ENCODE data around the gene RNPS1. TPM values are rescaled to one million over a fixed set of nuclear protein-coding genes. Genes with fewer than 3 reads are reported as not detected.

RNPS1 gene
- polyA plus RNA-seq, 1 of the 3 experiments (the other 2 are of a cell fraction) = 277 TPM

DNA sequence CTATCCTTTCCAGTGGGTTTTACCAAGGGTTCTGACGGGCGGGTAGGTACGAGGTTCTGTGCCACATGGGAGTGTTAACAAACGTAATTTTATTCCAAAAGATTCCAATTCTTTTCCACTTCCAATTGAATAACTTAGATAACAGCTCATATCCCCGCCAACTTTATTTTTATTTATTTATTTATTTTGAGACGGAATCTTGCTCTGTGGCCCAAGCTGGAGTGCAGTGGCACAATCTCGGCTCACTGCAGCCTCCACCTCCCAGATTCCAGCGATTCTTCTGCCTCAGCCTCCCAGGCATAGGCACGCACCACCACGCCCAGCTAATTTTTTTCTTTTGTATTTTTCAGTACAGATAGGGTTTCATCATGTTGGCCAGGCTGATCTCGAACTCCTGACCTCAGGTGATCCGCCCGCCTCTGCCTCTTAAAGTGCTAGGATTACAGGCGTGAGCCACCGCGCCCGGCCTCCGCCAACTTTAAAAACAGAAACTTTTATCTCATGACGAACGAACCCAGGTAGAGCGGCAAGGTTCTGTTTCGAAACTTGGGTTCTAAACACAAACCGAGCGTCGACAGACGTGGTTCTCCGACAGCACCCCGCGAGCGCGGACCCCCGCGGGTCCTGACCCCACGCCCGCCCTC is 17.2 kb downstream of the RNPS1 start (continued):
- TF ChIP-seq, protein P1, sequence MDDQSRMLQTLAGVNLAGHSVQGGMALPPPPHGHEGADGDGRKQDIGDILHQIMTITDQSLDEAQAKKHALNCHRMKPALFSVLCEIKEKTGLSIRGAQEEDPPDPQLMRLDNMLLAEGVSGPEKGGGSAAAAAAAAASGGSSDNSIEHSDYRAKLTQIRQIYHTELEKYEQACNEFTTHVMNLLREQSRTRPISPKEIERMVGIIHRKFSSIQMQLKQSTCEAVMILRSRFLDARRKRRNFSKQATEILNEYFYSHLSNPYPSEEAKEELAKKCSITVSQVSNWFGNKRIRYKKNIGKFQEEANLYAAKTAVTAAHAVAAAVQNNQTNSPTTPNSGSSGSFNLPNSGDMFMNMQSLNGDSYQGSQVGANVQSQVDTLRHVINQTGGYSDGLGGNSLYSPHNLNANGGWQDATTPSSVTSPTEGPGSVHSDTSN (IDR thresholded peaks at IDR 0.05) = no peak
- TF ChIP-seq ELF1 (IDR thresholded peaks at IDR 0.05) = no peak
- TF ChIP-seq RFX5 (IDR thresholded peaks at IDR 0.05; ENCODE audit: low read length) = no peak
- no peak for TF ChIP-seq TEAD4 (IDR thresholded peaks at IDR 0.05; ENCODE audit: borderline replicate concordance, insufficient read depth)
- TF ChIP-seq CTCF (IDR thresholded peaks at IDR 0.05) = no peak

GRCh38 chr16:2246301-2246885 is 21.5 kb downstream of the RNPS1 start:
- no peaks in the 10 kb centered on the region for H3K27me3 ChIP-seq (ENCODE audit: insufficient read depth)
- no peak overlapping the region for H3K27ac ChIP-seq (ENCODE audit: low read depth in 2 of 2, low read length in 1 of 2)
- H3K9ac ChIP-seq = no peak overlapping the region
- H3K9me3 ChIP-seq = no peaks in the 10 kb centered on the region
- H3F3A ChIP-seq (replicated peaks; ENCODE audit: insufficient read depth) = peaks cover under 1% of the 10 kb centered on the region
- peaks cover 19 to 31% of the 10 kb centered on the region in 2 experiments for H3K36me3 ChIP-seq (replicated peaks in 1 of 2; ENCODE audit: control insufficient read depth in 1 of 2, insufficient read depth in 2 of 2, low read length in 1 of 2)
- POLR2A ChIA-PET = interaction anchor here (0.6 to 1.5 kb wide), 3 partner anchors 8 to 245 kb away, joined by 3 read pairs; no protein-coding TSS in a partner anchor
- peaks cover 41% of the 10 kb centered on the region for H3K79me2 ChIP-seq (ENCODE audit: insufficient read depth)
- H3K9me2 ChIP-seq = no peaks in the 10 kb centered on the region
- H3K4me2 ChIP-seq = no peak overlapping the region
- H4K20me1 ChIP-seq (ENCODE audit: insufficient read depth) = no peaks in the 10 kb centered on the region
- no peak overlapping the region for H2AFZ ChIP-seq (ENCODE audit: low read depth)
- 99% methylated on average over 9 of the region's 18 CpGs for WGBS (ENCODE audit: low lambda C conversion rate)
- no peak for DNase-seq
- H3K4me1 ChIP-seq (ENCODE audit: control insufficient read depth in 1 of 2, insufficient read depth in 2 of 2, low read depth in 1 of 2, low read length in 1 of 2) = peaks cover 0 to 7% of the 10 kb centered on the region in 2 experiments; a peak in 1 of 4 replicates
- TF ChIP-seq FOXM1 (IDR thresholded peaks at IDR 0.05; ENCODE audit: low read depth) (no peak), USF1 (IDR thresholded peaks at IDR 0.05; ENCODE audit: borderline replicate concordance, low read depth) (no peak), MEF2A (IDR thresholded peaks at IDR 0.05; ENCODE audit: borderline replicate concordance, low read depth) (no peak), MXI1 (IDR thresholded peaks at IDR 0.05; ENCODE audit: low read depth, low read length) (no peak), JUND (IDR thresholded peaks at IDR 0.05) (no peak), RAD21 (IDR thresholded peaks at IDR 0.05; ENCODE audit: low read length) (no peak), SMC3 (IDR thresholded peaks at IDR 0.05; ENCODE audit: low read depth, low read length) (no peak), RCOR1 (IDR thresholded peaks at IDR 0.05; ENCODE audit: low read length) (no peak), NRF1 (IDR thresholded peaks at IDR 0.05; ENCODE audit: low read depth, low read length) (no peak), EP300 (IDR thresholded peaks at IDR 0.05; ENCODE audit: borderline replicate concordance in 1 of 2, low read depth in 1 of 2, low read length in 1 of 2) (no peak), NFIC (IDR thresholded peaks at IDR 0.05; ENCODE audit: borderline replicate concordance) (no peak)
- no peak overlapping the region for H3K4me3 ChIP-seq (ENCODE audit: low read depth in 2 of 2, low read length in 1 of 2)
- CTCF ChIA-PET = no interaction called here

Measured in SK-N-SH (cell line).